Adrenal gland (tissue), 5 donors: ENCODE measurements around the gene VIT.

Experiments used
- POLR2A ChIP-seq, 2 donors: fragments of 450-650 bp; IDR thresholded peaks; one replicate each; pipeline ENCODE4 v1.6.1; 2017; ENCODE audit warnings: antibody characterized with exemption in 2 of 2, mild to moderate bottlenecking in 2 of 2, moderate library complexity in 1 of 2
- TF ChIP-seq, protein P1 (sequence below), 6 experiments: fragments of 450-650 bp in 4 of 6; fragments of 200-600 bp in 2 of 6; sonication (generic) in 1 of 6; IDR thresholded peaks; 1 replicate in 5 of 6; 2 replicates in 1 of 6; pipeline versions ENCODE4 v1.5.1 to v1.8.0; 2016 to 2021; ENCODE audit warnings: antibody characterized with exemption in 6 of 6, mild to moderate bottlenecking in 2 of 6, moderate library complexity in 1 of 6
- donor health status: DM: no; HTN: no; CAD: no.

DNA sequence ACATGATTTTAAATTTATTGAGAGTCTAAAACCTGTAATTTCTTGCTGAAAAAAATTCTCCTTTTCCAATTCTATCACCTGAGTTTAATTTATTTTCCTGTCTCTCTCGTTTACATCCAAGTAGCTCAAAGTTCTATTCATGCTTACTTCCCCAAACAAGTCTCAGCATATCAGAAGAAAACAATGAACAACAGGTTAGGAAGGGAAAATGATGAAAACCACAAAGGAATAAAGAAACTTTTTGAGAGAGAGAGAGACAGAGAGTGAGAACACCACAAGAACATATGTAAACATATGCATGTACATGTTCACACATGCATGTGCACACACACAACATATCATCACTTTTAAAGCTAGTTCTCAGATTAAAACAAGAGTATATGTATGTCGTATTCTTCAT is 157.7 kb downstream of the VIT start:
- TF ChIP-seq, protein P1, sequence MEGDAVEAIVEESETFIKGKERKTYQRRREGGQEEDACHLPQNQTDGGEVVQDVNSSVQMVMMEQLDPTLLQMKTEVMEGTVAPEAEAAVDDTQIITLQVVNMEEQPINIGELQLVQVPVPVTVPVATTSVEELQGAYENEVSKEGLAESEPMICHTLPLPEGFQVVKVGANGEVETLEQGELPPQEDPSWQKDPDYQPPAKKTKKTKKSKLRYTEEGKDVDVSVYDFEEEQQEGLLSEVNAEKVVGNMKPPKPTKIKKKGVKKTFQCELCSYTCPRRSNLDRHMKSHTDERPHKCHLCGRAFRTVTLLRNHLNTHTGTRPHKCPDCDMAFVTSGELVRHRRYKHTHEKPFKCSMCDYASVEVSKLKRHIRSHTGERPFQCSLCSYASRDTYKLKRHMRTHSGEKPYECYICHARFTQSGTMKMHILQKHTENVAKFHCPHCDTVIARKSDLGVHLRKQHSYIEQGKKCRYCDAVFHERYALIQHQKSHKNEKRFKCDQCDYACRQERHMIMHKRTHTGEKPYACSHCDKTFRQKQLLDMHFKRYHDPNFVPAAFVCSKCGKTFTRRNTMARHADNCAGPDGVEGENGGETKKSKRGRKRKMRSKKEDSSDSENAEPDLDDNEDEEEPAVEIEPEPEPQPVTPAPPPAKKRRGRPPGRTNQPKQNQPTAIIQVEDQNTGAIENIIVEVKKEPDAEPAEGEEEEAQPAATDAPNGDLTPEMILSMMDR (IDR thresholded peaks at IDR 0.05): no peak
- no peak for TF ChIP-seq POLR2A (IDR thresholded peaks at IDR 0.05)
